Psoas muscle (tissue), 8 donors: ENCODE results near the gene SPDEF. TPM values are rescaled to one million over a fixed set of nuclear protein-coding genes. Genes with fewer than 3 reads are reported as not detected.

Source experiments
- ATAC-seq, 4 donors: fragments of 200-7000 bp; cut with Tn5 transposase; one replicate each; pipeline ENCODE4 v1.9.1; 2020; ENCODE audit warnings: moderate library complexity in 3 of 4, mild to moderate bottlenecking in 2 of 4
- DNase-seq, 2 donors: peaks; one replicate each; pipeline ENCODE4 v3.0.0-alpha.2; 2020
- H3K27ac ChIP-seq: fragments of 200-600 bp; one replicate; pipeline ENCODE4 v1.8.0; 2022
- H3K27me3 ChIP-seq, 3 donors: fragments of 200-600 bp in 1 of 3; one replicate each; pipeline versions ENCODE4 v1.6.1 to v1.8.0; 2013 to 2022; ENCODE audit warnings: low read length in 2 of 3, mild to moderate bottlenecking in 2 of 3, moderate library complexity in 1 of 3; ENCODE audit not compliant: insufficient read depth in 3 of 3
- H3K36me3 ChIP-seq, 2 donors: fragments of 200-600 bp in 1 of 2; one replicate each; pipeline versions ENCODE4 v1.6.1 to v1.8.0; 2013 to 2022; ENCODE audit warnings: low read depth in 1 of 2, mild to moderate bottlenecking in 1 of 2, moderate library complexity in 1 of 2; ENCODE audit not compliant: insufficient read depth in 1 of 2
- H3K4me1 ChIP-seq: fragments of 200-600 bp; one replicate; pipeline ENCODE4 v1.8.0; 2022
- H3K4me3 ChIP-seq: fragments of 200-600 bp; one replicate; pipeline ENCODE4 v1.8.0; 2022; ENCODE audit warnings: mild to moderate bottlenecking
- H3K9me3 ChIP-seq: fragments of 200-600 bp; one replicate; pipeline ENCODE4 v1.8.0; 2022
- WGBS, 3 donors: extraction: QIAGEN DNeasy Blood & Tissue Kit; methylation state at CpG; one replicate each; pipeline versions ENCODE4 v1.1.6 to v1.1.7; 2013; 5-methylcytosine and 5-hydroxymethylcytosine counted together
- intact Hi-C, 2 donors: fragments of 100-400 bp; cut with DNase I; formaldehyde crosslinking; loops; one replicate each; pipeline versions ENCODE4 v1.11.0 to v1.14.2; 2022
- polyA plus RNA-seq, 3 donors: library from polyadenylated mRNA; stranded (reverse); fragments of 200-250 nt; gene quantifications; one replicate each; pipeline ENCODE4 v1.2.3, GENCODE V29; 2013
- total RNA-seq, 4 donors: library from RNA; stranded (reverse); fragmentation: NEBNext Ultra II Directional in 2 of 4; extraction: Animal tissue kit (Norgen Biotek cat#: 25700) in 2 of 4; gene quantifications; one replicate each; pipeline versions ENCODE4 v1.2.1 to v1.2.4, GENCODE V29; 2021 to 2023
- TF ChIP-seq, protein P1 (sequence below): fragments of 200-600 bp; IDR thresholded peaks from one replicate; pipeline ENCODE4 v1.8.0; 2022; ENCODE audit warnings: antibody characterized with exemption
- donor health status: healthy with polysubstance abuse.
- donor health status: DM: no; HTN: no; CAD: no; lungs with moderate emphysema.
- donor health status: Bipolar disorder and iron deficiency.
- donor health status: healthy.
- donor health status: DM: yes; HTN: yes; CAD: no.
- donor health status: DM: no; HTN: no; CAD: no.
- donor health status: DM: no; HTN: no; CAD: no.
- donor health status: DM: yes; HTN: yes; CAD: no.

Gene SPDEF
- total and polyA plus RNA-seq, 7 donors: 0.03 to 0.22 (median 0.21) TPM; not detected in 2

DNA sequence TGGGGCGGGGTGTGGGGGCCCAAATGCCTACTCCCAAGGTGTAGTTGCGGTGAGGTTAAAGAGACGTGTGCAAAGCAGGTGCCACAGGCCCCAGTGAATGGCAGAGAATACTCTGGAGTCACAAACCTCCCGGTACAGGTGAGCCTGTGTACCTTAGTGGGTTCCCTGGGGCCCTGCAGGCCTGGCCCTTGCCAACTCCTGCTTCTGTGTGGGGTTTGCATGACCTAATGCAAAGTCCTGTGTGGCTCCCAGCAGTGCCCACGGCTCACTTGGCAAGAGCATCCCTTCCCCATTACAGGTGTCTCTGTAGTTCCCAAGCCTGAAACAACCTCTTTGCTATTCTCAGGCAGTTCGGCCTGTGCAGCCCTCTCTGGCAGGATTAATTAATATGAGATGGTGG is 17.5 kb downstream of the SPDEF start:
- no peak for DNase-seq
- no peak for ATAC-seq
- TF ChIP-seq, protein P1, sequence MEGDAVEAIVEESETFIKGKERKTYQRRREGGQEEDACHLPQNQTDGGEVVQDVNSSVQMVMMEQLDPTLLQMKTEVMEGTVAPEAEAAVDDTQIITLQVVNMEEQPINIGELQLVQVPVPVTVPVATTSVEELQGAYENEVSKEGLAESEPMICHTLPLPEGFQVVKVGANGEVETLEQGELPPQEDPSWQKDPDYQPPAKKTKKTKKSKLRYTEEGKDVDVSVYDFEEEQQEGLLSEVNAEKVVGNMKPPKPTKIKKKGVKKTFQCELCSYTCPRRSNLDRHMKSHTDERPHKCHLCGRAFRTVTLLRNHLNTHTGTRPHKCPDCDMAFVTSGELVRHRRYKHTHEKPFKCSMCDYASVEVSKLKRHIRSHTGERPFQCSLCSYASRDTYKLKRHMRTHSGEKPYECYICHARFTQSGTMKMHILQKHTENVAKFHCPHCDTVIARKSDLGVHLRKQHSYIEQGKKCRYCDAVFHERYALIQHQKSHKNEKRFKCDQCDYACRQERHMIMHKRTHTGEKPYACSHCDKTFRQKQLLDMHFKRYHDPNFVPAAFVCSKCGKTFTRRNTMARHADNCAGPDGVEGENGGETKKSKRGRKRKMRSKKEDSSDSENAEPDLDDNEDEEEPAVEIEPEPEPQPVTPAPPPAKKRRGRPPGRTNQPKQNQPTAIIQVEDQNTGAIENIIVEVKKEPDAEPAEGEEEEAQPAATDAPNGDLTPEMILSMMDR: no peak
- H3K4me1 ChIP-seq: no peaks in the 10 kb centered on the region
- intact Hi-C loops: no loop called here
- H3K36me3 ChIP-seq: no peaks in the 10 kb centered on the region
- no peak overlapping the region for H3K27ac ChIP-seq
- H3K9me3 ChIP-seq: no peaks in the 10 kb centered on the region
- WGBS, 3 donors: 87 to 89% (median 87%) methylated on average over 6 of the region's 6 CpGs
- no peak overlapping the region for H3K4me3 ChIP-seq
- H3K27me3 ChIP-seq: no peaks in the 10 kb centered on the region

DNA sequence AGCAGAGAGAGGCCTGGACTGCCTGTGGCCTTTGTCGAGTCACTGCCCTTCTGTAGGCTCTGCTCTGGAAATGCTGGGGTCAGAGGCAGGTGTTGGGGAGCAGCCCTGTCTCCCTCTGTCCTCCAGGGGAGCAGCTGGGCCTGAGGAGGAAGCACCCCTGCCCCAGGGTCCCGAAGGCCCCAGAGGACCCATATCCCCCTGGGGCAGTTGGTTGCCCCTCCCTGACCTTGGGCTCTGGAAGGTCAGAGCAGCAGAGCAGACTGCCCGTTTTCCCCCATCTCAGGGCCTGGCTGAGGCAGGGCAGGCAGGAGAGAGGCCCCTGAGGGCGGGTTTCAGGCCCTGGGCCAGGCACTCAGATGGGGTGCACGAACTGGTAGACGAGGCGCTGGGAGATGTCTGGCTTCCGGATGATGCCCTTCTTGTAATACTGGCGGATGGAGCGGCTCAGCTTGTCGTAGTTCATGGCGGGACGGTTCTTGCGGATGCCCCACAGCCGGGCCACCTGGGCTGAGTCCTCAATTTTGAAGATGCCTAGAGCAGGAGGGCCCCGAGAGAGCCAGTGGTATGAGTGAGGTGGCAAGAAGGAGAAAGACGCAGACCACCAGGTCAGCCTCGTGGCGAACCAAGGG is 18.1 kb downstream of the SPDEF start:
- H3K27ac ChIP-seq: no peak overlapping the region
- no peaks in the 10 kb centered on the region for H3K27me3 ChIP-seq
- DNase-seq (no peak), ATAC-seq (no peak)
- WGBS, 3 donors: 90 to 91% (median 90%) methylated on average over 19 of the region's 19 CpGs
- intact Hi-C loops: no loop called here
- H3K36me3 ChIP-seq: no peaks in the 10 kb centered on the region
- H3K4me1 ChIP-seq: no peaks in the 10 kb centered on the region
- H3K9me3 ChIP-seq: no peaks in the 10 kb centered on the region
- H3K4me3 ChIP-seq: no peak overlapping the region
- TF ChIP-seq, protein P1: no peak

DNA sequence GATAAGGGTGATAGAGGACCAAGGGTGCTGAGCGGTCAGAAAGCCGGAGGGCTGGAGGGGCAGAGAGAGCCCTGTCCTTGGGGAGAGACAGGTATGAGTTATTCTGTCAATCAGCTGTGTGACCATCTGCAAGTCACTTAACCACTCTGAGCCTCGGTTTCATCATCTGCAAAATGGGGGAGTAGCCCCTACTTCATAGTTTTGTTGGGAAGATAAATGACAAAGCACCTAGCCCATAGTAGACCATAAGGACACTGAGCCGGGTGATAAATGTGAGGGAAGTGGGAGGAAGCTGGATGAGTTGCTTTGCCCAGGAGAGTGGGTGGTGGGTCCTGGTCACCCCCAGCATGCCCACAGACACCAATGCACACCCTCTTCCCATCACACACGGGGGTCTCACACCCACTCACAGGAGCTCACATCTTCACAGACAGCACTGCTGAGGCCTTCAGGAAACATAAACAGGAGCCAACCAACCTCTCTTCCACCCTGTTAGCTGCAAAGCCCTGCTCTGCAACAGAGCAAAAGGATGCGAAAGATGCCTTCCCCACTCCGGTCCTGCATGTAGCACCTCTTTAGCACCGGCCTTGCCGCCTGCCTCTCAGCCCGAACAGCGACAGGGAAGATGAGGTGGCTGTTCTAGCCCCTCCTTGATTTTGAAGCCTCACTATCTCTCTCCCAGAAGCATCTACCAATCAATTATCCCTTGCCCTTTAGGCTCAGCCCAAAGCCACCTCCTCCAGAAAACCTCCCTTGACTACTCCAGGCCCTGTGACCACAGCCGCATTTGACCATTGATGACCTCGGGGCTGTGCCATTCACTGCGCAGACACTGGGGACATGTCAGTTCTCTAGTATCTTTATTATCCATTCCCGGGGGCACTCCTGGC is 18.9 kb downstream of the SPDEF start:
- Histone ChIP-seq H3K9me3 (no peaks in the 10 kb centered on the region), H3K27me3 (no peaks in the 10 kb centered on the region), H3K4me3 (no peak overlapping the region), H3K4me1 (no peaks in the 10 kb centered on the region), H3K36me3 (no peaks in the 10 kb centered on the region), H3K27ac (no peak overlapping the region)
- intact Hi-C loops: no loop called here
- DNase-seq (no peak), ATAC-seq (no peak)
- WGBS, 3 donors: 88 to 89% (median 89%) methylated on average over 15 of the region's 15 CpGs
- TF ChIP-seq, protein P1: no peak

DNA sequence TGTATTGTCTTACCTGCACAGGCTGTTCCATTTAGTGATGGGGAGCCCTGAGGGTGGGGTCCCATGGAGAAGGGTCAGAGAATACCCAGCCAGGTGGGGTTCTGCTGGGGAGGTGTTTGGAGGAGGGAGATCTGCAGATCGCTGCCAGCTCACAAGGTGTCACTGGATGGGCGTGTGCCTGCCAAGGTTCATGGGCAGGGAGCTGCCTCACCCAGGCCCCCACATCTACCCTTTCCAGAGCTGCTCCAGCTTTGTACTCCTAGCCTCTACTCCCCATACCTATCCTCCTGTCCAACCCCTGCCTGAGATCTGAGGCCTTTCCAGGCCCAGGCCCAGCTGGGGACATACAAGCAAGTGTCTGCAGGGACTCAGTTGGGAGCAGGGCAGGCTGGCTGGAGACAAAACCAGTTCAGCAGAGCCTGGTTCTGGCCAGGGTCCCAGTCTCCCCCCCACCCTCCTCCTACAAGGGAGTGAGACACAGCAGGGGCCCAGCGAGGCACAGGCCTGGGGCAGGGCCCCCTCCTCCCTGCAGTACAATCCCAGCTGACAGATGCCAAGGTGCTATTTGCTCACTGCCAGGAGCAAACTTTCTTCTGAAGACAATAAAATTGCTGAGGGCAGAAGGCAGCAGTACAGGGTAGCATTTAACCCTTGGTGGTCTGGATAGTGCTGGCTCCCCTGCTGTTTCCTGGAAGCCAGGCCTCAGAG is 19.7 kb downstream of the SPDEF start:
- WGBS, 3 donors: 92 to 97% (median 92%) methylated on average over 3 of the region's 3 CpGs
- intact Hi-C loops: no loop called here
- Histone ChIP-seq H3K27ac (no peak overlapping the region), H3K9me3 (no peaks in the 10 kb centered on the region), H3K36me3 (no peaks in the 10 kb centered on the region), H3K4me1 (no peaks in the 10 kb centered on the region), H3K4me3 (no peak overlapping the region), H3K27me3 (no peaks in the 10 kb centered on the region)
- TF ChIP-seq, protein P1: no peak
- ATAC-seq (no peak), DNase-seq (no peak)
